Stimulated activated CD8-positive, alpha-beta memory T cell treated with anti-CD3 and anti-CD28 coated beads, Interleukin-7, amount 100 ng/mL, for 24 hours (primary cell): ENCODE results near the gene ZNF878.

Experiments used
- DNase-seq: peaks from one replicate; pipeline ENCODE4 v3.0.0-alpha.2; 2020; ENCODE audit warnings: low read depth

Gene ZNF878

GRCh38 chr19:12034620-12035019, 18.1 kb downstream of the ZNF878 start:
- no peak for DNase-seq

GRCh38 chr19:12034198-12034597, 18.6 kb downstream of the ZNF878 start:
- DNase-seq = no peak

- no peak for DNase-seq
Observed at GRCh38 chr19:12015753-12016116, 37.0 kb downstream of the ZNF878 start.

GRCh38 chr19:12015015-12015752, 37.6 kb downstream of the ZNF878 start:
- no peak for DNase-seq

DNA sequence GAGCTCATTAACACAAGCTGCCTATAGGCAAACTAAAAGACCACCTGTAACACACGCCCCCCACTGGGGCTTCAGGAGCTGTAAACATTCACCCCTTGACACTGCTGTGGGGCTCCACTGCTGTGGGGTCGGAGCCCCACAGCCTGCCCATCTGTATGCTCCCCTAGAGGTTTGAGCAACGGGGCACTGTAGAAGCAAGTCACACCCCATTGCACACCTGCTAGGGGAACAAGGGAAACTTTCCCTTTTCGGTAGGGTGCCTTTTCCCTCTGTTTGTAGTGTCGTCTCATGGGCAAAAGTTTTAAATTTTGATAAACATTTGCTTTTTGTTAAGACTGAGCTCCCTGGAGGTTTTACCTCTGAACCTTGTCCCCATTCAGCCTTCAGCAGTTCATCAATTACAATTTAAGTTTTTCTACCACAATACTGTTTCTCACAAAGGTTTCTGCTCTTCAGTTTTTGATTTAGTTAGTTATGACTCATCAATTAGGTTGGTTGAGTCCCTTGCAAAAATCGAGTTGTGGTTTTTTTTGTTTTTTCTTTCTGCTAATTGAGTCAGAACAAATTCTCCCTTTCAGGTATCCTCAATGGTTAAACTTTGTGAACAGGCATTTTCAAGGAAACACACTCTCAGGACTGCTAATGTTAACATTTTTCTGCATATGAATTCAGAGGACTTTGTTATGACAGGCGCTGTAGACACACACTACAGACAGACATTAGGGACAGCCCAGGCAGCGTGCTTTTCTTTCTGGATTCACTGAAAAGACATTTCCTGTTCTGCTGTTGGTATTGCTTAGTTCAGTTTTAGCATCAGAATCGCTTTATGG, 52.4 kb downstream of the ZNF878 start:
- DNase-seq = no peak

DNA sequence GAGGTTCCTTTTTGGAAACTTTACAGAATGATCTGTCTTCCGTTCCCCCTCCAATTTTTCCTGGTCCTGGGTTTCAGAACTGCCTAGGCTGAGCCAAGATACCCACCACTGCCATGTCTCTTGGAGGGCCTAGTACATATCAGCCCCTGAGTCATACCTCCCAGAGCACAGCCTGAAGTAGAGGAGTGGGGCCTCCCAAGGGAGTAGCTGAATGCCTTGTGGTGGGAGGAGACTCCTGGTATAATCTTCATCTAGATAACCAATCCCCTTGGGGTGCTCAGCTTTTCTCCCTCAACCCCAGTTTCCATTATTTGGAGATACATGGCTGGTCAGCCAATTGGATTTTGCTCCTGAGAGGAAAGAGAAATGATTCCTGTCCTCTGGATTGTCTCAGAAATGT, 57.6 kb downstream of the ZNF878 start:
- no peak for DNase-seq
